GM03348 (cell line): ENCODE results near the gene KPNA6.

ENCODE experiments used
- DNase-seq: peaks from one replicate; pipeline ENCODE4 v3.0.0; 2012; ENCODE audit warnings: low spot score

KPNA6 gene

GRCh38 chr1:32187850-32188249 lies 80.0 kb downstream of the KPNA6 start:
- DNase-seq, result no peak

- DNase-seq, result no peak
Observed at GRCh38 chr1:32192220-32192948, 84.5 kb downstream of the KPNA6 start.

- DNase-seq, result no peak
Observed at GRCh38 chr1:32194984-32195383, 87.1 kb downstream of the KPNA6 start.

- no peak for DNase-seq
Observed at GRCh38 chr1:32195531-32195930, 87.7 kb downstream of the KPNA6 start.

GRCh38 chr1:32195972-32196823 lies 88.3 kb downstream of the KPNA6 start:
- DNase-seq, result no peak

- no peak for DNase-seq
Observed at GRCh38 chr1:32197074-32197473, 89.2 kb downstream of the KPNA6 start.

- no peak for DNase-seq
Observed at GRCh38 chr1:32197837-32198236, 90.0 kb downstream of the KPNA6 start.

- DNase-seq, result no peak
Observed at GRCh38 chr1:32198237-32199042, 90.6 kb downstream of the KPNA6 start.

GRCh38 chr1:32199043-32199716 lies 91.3 kb downstream of the KPNA6 start:
- DNase-seq, result no peak

GRCh38 chr1:32199717-32200072 lies 91.8 kb downstream of the KPNA6 start:
- no peak for DNase-seq

GRCh38 chr1:32200226-32201010 lies 92.6 kb downstream of the KPNA6 start, which contains the start of gene CCDC28B:
Gene CCDC28B (plus strand): TSS chr1:32200595. CDS start chr1:32201936, 1,341 bp downstream.
- DNase-seq, result peak; percentile 82

GRCh38 chr1:32201011-32201855 lies 93.4 kb downstream of the KPNA6 start:
- peak; percentile 79 for DNase-seq

- no peak for DNase-seq
Observed at GRCh38 chr1:32204943-32205361, 97.1 kb downstream of the KPNA6 start.

GRCh38 chr1:32205401-32206370 lies 97.8 kb downstream of the KPNA6 start, which contains the start of gene IQCC:
Gene IQCC (plus strand): TSS chr1:32205671. CDS start chr1:32205682, 11 bp downstream.
- peak; percentile 96 for DNase-seq

- no peak for DNase-seq
Observed at GRCh38 chr1:32208469-32208868, 100.6 kb downstream of the KPNA6 start.

GRCh38 chr1:32208891-32209328 lies 101.1 kb downstream of the KPNA6 start, which contains the start of gene DCDC2B:
Gene DCDC2B (plus strand): TSS chr1:32209089. CDS start chr1:32209094, 5 bp downstream.
- no peak for DNase-seq

- DNase-seq, result peak; percentile 85
Observed at GRCh38 chr1:32215629-32216480, 108.0 kb downstream of the KPNA6 start.

GRCh38 chr1:32216566-32216965 lies 108.7 kb downstream of the KPNA6 start:
- DNase-seq, result no peak
